ENCODE data around the gene PFDN1. TPM values are rescaled to one million over a fixed set of nuclear protein-coding genes. Genes with fewer than 3 reads are reported as not detected.

The PFDN1 gene
- total and polyA plus RNA-seq, 9 of the 15 experiments (the other 6 are each of a cell fraction or from before 2014, with no cell fraction given), result 45.5 to 215 (median 78.0) TPM

- TF ChIP-seq E2F1 (CRISPR knock-in tag; IDR thresholded peaks at IDR 0.05) (no peak), ATF2 (CRISPR knock-in tag; IDR thresholded peaks at IDR 0.05) (no peak), PHF21A (IDR thresholded peaks at IDR 0.05; ENCODE audit: borderline replicate concordance, low read depth) (no peak), MAFG (tag; conservative IDR thresholded peaks at IDR 0.05) (no peak), ATF1 (CRISPR knock-in tag; IDR thresholded peaks at IDR 0.05) (no peak), ATF1 (tag; IDR thresholded peaks at IDR 0.05) (no peak), FOXK2 (conservative IDR thresholded peaks at IDR 0.05 in 1 of 2, IDR thresholded peaks at IDR 0.05 in 1 of 2; ENCODE audit: low read depth in 2 of 2) (no peak), PML (IDR thresholded peaks at IDR 0.05; ENCODE audit: low read length) (no peak), CREBBP (IDR thresholded peaks at IDR 0.05; ENCODE audit: low read depth, low read length) (no peak), NUFIP1 (IDR thresholded peaks at IDR 0.05; ENCODE audit: partially characterized antibody) (no peak), AFF1 (IDR thresholded peaks at IDR 0.05; ENCODE audit: low read depth in 1 of 2, partially characterized antibody in 2 of 2) (no peak), NFXL1 (CRISPR knock-in tag; IDR thresholded peaks at IDR 0.05) (no peak), ZNF143 (CRISPR knock-in tag; IDR thresholded peaks at IDR 0.05) (no peak), PHB2 (IDR thresholded peaks at IDR 0.05; ENCODE audit: low read depth) (no peak), USF1 (CRISPR knock-in tag; IDR thresholded peaks at IDR 0.05) (no peak), ZNF184 (CRISPR knock-in tag; IDR thresholded peaks at IDR 0.05) (no peak), CREB3 (tag; conservative IDR thresholded peaks at IDR 0.05; ENCODE audit: low read depth) (no peak), MYNN (IDR thresholded peaks at IDR 0.05) (no peak), MYNN (CRISPR knock-in tag; IDR thresholded peaks at IDR 0.05) (no peak), HNRNPH1 (optimal IDR thresholded peaks at IDR 0.05; ENCODE audit: low read depth, low read length) (no peak), ZNF124 (CRISPR knock-in tag; IDR thresholded peaks at IDR 0.05) (no peak)
Measured at GRCh38 chr5:140346348-140347221, 43.7 kb upstream of the PFDN1 start, which contains the start of gene HBEGF (continued).

Measured in K562 (cell line).